OCI-LY1 (cell line): Measurements from ENCODE around the gene KIAA1143.

Experiments
- CTCF ChIP-seq: fragments of 200-600 bp; sonication (generic), shearing (Covaris generic); IDR thresholded peaks from 2 replicates; pipeline ENCODE4 v1.5.1; 2017; ENCODE audit warnings: mild to moderate bottlenecking, antibody characterized with exemption, low read length, moderate library complexity, mixed read lengths
- EZH2 ChIP-seq: fragments of 200-600 bp; sonication (generic), shearing (Covaris generic); IDR thresholded peaks from 2 replicates; pipeline ENCODE4 v1.8.0; 2017; ENCODE audit warnings: borderline replicate concordance, mixed run types, mild to moderate bottlenecking, antibody characterized with exemption, low read length, moderate library complexity, mixed read lengths

GRCh38 chr3:44722103-44722401 lies 39.4 kb downstream of the KIAA1143 start:
- TF ChIP-seq CTCF (no peak), EZH2 (no peak)
